ENCODE data around the gene NBPF3.
"Not testable (repeated sequence)": the region's sequence is repeated elsewhere in the genome, so short reads cannot be mapped to it uniquely, and the experiment has no call there.

NBPF3 gene

GRCh38 chr1:21495225-21495820, 55.4 kb downstream of the NBPF3 start:
- no peak for DNase-seq

- no peak for DNase-seq
These were observed 56.1 kb downstream of the NBPF3 start for GRCh38 chr1:21496063-21496462.

- DNase-seq, result no peak
These were observed 56.9 kb downstream of the NBPF3 start for GRCh38 chr1:21496886-21497285.

GRCh38 chr1:21497466-21498061, 57.6 kb downstream of the NBPF3 start:
- no peak for DNase-seq

GRCh38 chr1:21499283-21499950, 59.5 kb downstream of the NBPF3 start:
- no peak for DNase-seq

DNA sequence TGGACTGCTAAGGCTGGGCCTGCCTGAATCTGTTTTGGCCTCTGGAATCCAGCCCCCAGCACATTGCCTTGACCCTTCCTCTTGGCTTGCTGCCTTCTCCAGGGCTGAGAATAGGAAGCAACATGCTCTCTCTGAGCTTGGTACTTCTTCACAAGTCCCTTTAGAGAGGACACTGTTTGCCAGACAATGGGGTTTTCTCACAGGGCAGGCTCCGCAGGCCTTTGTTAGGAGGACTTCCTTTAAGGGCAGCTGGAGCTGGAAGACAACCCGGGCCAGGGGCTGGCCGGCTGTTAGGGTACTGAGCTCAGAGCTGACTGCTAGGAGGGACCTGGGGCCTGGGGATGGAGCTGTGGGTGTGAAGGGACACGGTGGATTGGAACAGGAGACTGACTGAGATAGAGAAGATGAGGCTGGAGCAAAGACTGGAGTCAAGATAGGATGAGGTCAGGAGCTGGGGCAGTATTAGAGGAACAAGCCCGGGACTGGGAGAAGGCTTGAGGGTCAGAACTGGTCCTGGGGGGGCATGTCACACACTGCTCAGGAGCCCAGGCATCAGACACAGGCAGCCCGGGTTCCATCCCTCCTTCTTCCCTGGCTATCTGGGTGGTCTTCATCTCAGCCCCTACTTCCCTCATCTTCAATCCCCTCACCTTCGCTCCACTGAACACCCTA, 63.9 kb downstream of the NBPF3 start:
- DNase-seq, result no peak

GRCh38 chr1:21506804-21507203, 66.9 kb downstream of the NBPF3 start:
- no peak for DNase-seq

- no peak for DNase-seq
These were observed 67.8 kb downstream of the NBPF3 start for GRCh38 chr1:21507511-21508270.

GRCh38 chr1:21508580-21509350, 68.8 kb downstream of the NBPF3 start:
- peak; percentile 77 for DNase-seq

DNA sequence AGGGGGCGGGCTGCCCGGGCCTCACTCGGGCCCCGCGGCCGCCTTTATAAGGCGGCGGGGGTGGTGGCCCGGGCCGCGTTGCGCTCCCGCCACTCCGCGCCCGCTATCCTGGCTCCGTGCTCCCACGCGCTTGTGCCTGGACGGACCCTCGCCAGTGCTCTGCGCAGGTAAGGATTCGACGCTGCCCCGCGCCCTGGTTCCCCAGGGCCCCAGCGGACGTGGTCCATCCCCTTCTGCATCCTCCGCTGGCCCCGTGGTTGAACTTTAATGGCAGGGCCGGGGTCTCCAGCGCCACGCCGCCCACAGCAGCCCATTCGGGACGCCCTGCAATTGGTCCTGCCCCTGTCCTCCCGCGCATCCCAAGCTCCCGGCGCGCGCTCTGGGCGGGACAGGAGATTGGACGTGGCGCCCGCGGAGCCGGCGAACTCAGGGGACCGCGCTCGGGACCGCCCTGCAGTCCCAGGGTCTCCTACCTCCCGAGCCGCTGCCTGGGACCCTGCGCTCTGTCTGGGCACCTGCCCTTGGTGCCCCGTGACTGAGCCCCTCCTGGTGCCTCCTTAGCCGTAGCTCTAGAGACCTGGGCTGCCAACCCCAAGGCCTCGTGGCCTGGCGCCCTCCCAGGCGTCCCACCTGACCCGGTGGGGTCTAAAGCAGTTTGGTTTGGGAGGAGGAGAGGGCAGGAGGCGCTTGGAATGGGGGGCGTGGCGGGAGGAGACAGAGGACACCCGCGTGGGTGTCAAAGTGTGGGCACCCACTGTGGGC, 69.6 kb downstream of the NBPF3 start, which contains the start of gene ALPL:
Gene ALPL, plus strand, starts transcription at position 73 of the 762 bp plus-strand sequence. CDS start 44,659 bp downstream, outside the sequence.
- DNase-seq, result no peak

GRCh38 chr1:21510113-21510493, 70.2 kb downstream of the NBPF3 start:
- no peak for DNase-seq

- DNase-seq, result no peak
These were observed 71.1 kb downstream of the NBPF3 start for GRCh38 chr1:21510885-21511578.

DNA sequence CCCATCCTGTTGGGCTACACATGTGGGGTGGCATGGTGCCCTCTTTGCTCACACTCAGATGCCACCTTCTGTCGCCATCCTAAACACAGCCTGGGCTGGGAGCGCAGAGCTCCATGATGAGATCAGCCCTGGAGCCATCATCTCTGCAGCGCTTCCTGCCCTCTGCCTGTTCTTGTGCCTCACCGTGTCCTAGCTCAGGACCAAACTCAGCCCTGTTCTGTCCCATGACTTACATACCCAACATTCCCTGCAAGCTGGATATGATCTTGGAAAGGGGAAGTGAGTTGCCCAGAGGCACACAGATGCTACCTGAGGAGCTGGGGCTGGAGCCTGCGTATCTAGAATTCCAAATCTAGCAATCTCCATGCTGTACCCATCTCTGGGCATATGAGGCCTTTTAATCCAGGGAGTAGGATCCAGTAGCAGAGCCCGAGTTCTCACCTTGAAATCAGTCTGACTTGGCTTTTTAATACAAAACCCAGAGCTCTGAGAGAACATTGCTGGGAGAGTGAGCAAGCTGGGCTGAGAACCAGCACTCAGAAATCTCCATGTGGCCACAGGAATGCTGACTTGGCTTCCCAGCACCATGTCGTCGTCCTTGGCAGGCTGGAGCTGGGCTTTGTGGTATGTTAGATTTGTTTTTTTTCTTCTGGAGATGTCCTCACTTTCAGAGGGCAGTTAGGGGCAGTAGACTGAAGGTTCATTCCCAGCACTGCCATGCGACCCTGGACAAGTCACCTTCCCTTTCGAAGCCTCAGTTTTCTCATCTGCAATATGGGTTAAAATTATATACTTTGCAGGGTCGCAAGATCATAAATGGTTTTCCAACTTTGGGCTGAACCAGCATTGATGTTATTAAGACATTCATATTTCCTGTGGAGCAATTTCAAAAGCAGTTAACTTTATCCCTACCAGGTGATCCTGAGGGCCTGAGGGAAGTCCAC, 71.9 kb downstream of the NBPF3 start:
- no peak for DNase-seq

DNA sequence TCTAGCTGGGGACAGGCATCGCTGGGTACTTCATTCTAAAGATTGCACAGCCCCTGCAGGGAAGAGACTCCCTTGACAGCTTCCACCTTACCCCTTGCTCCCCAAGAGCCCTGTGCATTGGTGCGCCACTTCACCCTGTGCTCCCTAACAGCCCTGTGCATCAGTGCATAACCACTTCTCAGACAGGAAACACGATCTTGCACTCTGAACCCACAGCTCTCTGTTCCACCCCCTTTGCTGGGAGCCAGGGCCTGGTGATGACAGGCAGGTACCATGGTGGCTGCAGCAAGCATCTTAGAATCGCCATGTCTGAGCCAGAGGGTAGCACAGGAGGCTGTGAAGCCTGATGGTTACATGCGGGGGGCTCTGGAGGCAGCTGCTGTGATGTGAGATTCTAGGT, 74.3 kb downstream of the NBPF3 start:
- DNase-seq, result no peak

- DNase-seq, result no peak
These were observed 77.2 kb downstream of the NBPF3 start for GRCh38 chr1:21517161-21517589.

GRCh38 chr1:21517660-21518480, 77.9 kb downstream of the NBPF3 start:
- no peak for DNase-seq

DNA sequence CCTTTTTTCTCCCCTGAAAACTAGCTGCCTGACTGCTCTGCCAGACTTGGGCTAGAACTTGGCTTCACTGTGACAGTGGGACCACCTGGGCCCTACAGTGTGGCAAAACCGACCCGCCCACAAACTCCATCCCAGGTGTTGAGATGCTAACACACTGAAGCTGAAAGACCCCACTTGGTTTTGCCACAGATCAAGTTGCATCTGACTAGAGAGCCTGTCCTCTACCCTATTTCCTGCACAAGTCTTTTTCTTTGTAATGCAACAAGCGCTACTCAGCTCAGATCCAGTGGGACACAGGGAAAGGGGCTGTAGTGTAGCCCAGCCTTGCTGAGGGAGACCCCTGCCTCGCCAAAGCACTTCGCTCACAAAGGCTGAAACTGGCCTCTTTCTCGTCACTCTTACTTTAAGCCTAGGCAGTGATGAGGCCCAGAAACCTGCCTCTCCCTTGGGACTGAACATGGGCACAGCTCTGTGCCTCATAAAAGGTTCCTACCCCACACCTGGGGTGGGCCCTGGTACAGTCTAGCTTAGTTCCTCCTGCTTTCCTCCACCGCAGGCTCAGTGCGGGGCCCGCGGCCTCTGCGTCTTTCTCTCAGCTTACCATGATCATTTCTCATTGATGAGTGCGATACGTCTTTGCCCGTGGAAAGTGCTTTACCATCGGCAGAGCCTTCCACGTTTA, 79.0 kb downstream of the NBPF3 start:
- no peak for DNase-seq

- not testable (repeated sequence) for DNase-seq
These were observed 79.6 kb downstream of the NBPF3 start for GRCh38 chr1:21519486-21520070.

All from stimulated activated CD4-positive, alpha-beta T cell treated with anti-CD3 and anti-CD28 coated beads, Interleukin-4, amount 100 ng/mL, for 1 hour (primary cell).